Gastroesophageal sphincter (tissue), 4 donors: ENCODE data around the gene LRCOL1. TPM values are rescaled to one million over a fixed set of nuclear protein-coding genes. Genes with fewer than 3 reads are reported as not detected.

Experiments
- ATAC-seq: fragments of 150-250 bp; one replicate; pipeline ENCODE4 v1.9.1; 2016; ENCODE audit warnings: mild to moderate bottlenecking, moderate library complexity
- H3K27ac ChIP-seq, 4 donors: fragments of 200-600 bp; sonication (generic) in 3 of 4; 1 replicate in 3 of 4; 2 replicates in 1 of 4; pipeline ENCODE4 v1.5.1; 2016 to 2019
- H3K27me3 ChIP-seq: fragments of 200-600 bp; sonication (generic); one replicate; pipeline ENCODE4 v1.5.1; 2019
- H3K36me3 ChIP-seq, 2 donors: fragments of 200-600 bp; sonication (generic); one replicate each; pipeline ENCODE4 v1.5.1; 2019; ENCODE audit warnings: control low read depth in 1 of 2
- H3K4me1 ChIP-seq, 3 donors: fragments of 200-600 bp; sonication (generic); 1 replicate in 2 of 3; 2 replicates in 1 of 3; pipeline ENCODE4 v1.5.1; 2016 to 2019; ENCODE audit warnings: control low read depth in 2 of 3
- H3K4me3 ChIP-seq, 2 donors: fragments of 200-600 bp; sonication (generic); one replicate each; pipeline ENCODE4 v1.5.1; 2019; ENCODE audit warnings: mild to moderate bottlenecking in 1 of 2, moderate library complexity in 1 of 2
- H3K9me3 ChIP-seq, 3 donors: fragments of 200-600 bp; sonication (generic); one replicate each; pipeline ENCODE4 v1.5.1; 2017 to 2019; ENCODE audit warnings: control low read depth in 2 of 3
- EP300 ChIP-seq: sonication (generic); formaldehyde crosslinking; IDR thresholded peaks from one replicate; pipeline ENCODE4 v1.6.1; 2017; ENCODE audit warnings: antibody characterized with exemption, mild to moderate bottlenecking
- POLR2A ChIP-seq, 2 donors: fragments of 450-650 bp; IDR thresholded peaks; one replicate each; pipeline ENCODE4 v1.6.1; 2017; ENCODE audit warnings: antibody characterized with exemption in 2 of 2, mild to moderate bottlenecking in 2 of 2, moderate library complexity in 1 of 2
- POLR2AphosphoS5 ChIP-seq: sonication (generic); formaldehyde crosslinking; IDR thresholded peaks from one replicate; pipeline ENCODE4 v1.6.1; 2017; ENCODE audit warnings: antibody characterized with exemption
- WGBS, 2 donors: methylation state at CpG; one replicate each; pipeline ENCODE4 v1.1.5; 2018; ENCODE audit warnings: low coverage in 1 of 2; 5-methylcytosine and 5-hydroxymethylcytosine counted together
- total RNA-seq, 4 donors: library from RNA; depleted of rRNA; stranded (reverse); fragments of >200 nt; gene quantifications; one replicate each; pipeline ENCODE4 v1.1.0, GENCODE V29; 2016
- TF ChIP-seq, protein P1 (sequence below), 4 experiments: fragments of 200-600 bp in 2 of 4; fragments of 450-650 bp in 2 of 4; sonication (generic) in 1 of 4; IDR thresholded peaks; one replicate each; pipeline ENCODE4 v1.5.1; 2017 to 2019; ENCODE audit warnings: antibody characterized with exemption in 4 of 4, mild to moderate bottlenecking in 2 of 4, moderate library complexity in 2 of 4

LRCOL1 gene
- total RNA-seq, 4 donors from 2014 or later, result not detected

DNA sequence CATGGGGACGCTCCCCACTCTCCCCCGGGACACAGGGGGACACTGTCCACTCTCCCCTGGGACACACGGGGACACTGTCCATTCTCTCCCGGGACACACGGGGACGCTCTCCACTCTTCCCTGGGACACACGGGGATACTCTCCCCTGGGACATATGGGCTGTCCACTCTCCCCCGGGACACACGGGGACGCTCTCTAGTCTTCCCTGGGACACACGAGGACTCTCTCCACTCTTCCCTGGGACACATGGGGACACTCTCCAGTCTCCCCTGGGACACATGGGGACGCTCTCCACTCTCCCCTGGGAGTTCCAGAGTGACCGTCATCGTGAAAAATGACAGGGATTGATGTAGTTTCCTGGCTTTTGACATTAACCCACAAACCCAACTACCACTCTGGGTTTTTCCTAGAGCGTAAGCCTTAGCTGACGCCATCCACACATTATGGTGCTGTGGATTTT, 5.2 kb upstream of the LRCOL1 start:
- no peak for ATAC-seq
- H3K27me3 ChIP-seq, result peaks cover 71% of the 10 kb centered on the region
- peaks cover 0 to 28% (median 0%) of the 10 kb centered on the region in 3 donors for H3K9me3 ChIP-seq
- no peak overlapping the region for H3K27ac ChIP-seq
- peaks cover 0 to 32% (median 0%) of the 10 kb centered on the region in 3 donors for H3K4me1 ChIP-seq
- H3K4me3 ChIP-seq, result no peak overlapping the region
- no peaks in the 10 kb centered on the region for H3K36me3 ChIP-seq
- TF ChIP-seq EP300, result no peak
- TF ChIP-seq, protein P1, sequence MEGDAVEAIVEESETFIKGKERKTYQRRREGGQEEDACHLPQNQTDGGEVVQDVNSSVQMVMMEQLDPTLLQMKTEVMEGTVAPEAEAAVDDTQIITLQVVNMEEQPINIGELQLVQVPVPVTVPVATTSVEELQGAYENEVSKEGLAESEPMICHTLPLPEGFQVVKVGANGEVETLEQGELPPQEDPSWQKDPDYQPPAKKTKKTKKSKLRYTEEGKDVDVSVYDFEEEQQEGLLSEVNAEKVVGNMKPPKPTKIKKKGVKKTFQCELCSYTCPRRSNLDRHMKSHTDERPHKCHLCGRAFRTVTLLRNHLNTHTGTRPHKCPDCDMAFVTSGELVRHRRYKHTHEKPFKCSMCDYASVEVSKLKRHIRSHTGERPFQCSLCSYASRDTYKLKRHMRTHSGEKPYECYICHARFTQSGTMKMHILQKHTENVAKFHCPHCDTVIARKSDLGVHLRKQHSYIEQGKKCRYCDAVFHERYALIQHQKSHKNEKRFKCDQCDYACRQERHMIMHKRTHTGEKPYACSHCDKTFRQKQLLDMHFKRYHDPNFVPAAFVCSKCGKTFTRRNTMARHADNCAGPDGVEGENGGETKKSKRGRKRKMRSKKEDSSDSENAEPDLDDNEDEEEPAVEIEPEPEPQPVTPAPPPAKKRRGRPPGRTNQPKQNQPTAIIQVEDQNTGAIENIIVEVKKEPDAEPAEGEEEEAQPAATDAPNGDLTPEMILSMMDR (IDR thresholded peaks at IDR 0.05), result no peak
- TF ChIP-seq POLR2AphosphoS5, result no peak
- no peak for TF ChIP-seq POLR2A (IDR thresholded peaks at IDR 0.05)
- WGBS, 2 donors, result 80 to 89% methylated on average over 1 to 6 of the region's 16 CpGs

DNA sequence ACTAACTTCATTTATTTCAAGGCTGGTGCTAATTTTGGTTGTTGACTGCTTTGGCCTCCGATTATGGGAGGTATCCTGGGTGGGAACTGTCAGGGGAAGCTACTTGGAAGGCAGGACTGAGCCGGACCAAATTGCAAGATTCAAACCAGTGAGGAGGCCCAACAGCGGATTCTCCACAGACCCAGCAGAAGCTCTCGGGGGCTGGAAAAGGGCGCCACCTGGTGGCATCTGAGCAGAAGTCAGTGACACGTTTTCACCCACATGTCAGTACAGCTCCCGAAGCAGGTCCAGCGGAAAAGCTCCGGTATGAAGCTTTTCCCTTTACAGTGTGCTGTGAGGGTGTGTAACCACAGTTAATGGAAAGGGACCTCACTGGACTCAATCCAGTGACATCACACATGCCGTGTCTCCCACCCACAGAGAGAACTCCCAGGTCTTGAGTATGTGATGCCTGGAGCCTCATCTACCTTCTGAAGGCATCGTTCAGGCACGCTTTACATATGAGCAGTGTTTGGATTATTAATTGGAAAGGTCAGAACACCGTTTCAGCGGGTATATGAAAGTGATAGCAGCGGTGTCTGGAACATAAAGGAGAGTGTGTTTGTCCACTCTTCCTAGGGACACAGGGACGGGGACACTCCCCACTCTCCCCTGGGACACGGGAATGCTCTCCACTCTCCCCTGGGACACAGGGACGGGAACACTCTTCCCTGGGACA, 4.6 kb upstream of the LRCOL1 start:
- peak; percentile 84 for ATAC-seq
- H3K9me3 ChIP-seq, result peaks cover 0 to 28% (median 0%) of the 10 kb centered on the region in 3 donors
- no peaks in the 10 kb centered on the region for H3K36me3 ChIP-seq
- H3K4me1 ChIP-seq, result peaks cover 0 to 38% (median 0%) of the 10 kb centered on the region in 3 donors
- no peak overlapping the region for H3K4me3 ChIP-seq
- 0% methylated on average over 2 to 3 of the region's 18 CpGs for WGBS, 2 donors
- peaks cover 71% of the 10 kb centered on the region for H3K27me3 ChIP-seq
- TF ChIP-seq EP300, result no peak
- TF ChIP-seq POLR2A (IDR thresholded peaks at IDR 0.05), result no peak
- TF ChIP-seq, protein P1 (IDR thresholded peaks at IDR 0.05), result peak in 3 of 4 experiments; percentile 89 to 94 (median 92)
- TF ChIP-seq POLR2AphosphoS5, result peak; percentile 17
- H3K27ac ChIP-seq, result no peak overlapping the region

DNA sequence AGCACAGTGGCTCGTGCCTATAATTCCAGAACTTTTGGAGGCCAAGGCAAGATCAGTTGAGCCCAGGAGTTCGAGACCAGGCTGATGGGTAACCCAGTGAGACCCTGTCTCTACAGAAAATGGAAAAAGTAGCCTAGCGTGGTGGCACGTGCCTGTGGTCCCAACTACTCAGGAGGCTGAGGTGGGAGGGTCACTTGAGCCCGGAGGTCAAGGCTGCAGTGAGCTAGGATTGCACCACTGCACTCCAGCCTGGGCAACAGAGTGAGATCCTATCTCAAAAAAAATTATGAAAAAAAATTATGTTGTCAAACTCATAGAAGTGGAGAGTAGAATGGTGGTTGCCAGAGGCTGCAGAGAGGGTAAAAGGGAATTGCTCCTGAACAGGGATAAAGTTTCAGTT, 3.6 kb upstream of the LRCOL1 start:
- H3K4me3 ChIP-seq, result no peak overlapping the region
- WGBS, 2 donors, result 75 to 92% methylated on average over 2 of the region's 5 CpGs
- H3K27ac ChIP-seq, result no peak overlapping the region
- no peak for ATAC-seq
- peaks cover 0 to 28% (median 0%) of the 10 kb centered on the region in 3 donors for H3K9me3 ChIP-seq
- peaks cover 0 to 34% (median 0%) of the 10 kb centered on the region in 3 donors for H3K4me1 ChIP-seq
- TF ChIP-seq, protein P1 (IDR thresholded peaks at IDR 0.05), result no peak
- TF ChIP-seq EP300 (no peak), POLR2AphosphoS5 (no peak), POLR2A (IDR thresholded peaks at IDR 0.05) (no peak)
- no peaks in the 10 kb centered on the region for H3K36me3 ChIP-seq
- H3K27me3 ChIP-seq, result peaks cover 71% of the 10 kb centered on the region

DNA sequence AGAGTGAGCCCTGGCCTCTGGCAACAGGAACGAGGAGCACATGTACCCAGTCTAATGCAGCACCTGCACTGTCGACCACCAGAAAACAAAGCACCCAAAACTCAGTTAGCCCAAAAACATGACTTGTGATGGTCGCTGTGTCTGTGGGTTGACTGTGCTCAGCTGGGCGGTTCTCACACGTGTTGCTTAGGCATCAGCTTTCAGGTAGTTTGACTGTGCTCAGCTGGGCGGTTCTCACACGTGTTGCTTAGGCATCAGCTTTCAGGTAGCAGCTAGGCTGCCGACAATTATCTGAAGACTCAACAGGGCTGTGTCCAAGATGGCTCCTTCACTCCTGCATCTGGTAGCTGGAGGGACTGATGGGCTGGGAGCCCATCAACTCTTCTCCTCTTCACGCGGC, 1.2 kb upstream of the LRCOL1 start:
- peaks cover 0 to 19% (median 0%) of the 10 kb centered on the region in 3 donors for H3K9me3 ChIP-seq
- no peaks in the 10 kb centered on the region for H3K36me3 ChIP-seq
- WGBS, 2 donors, result 96% methylated on average over 4 of the region's 10 CpGs; no CpG with 5 or more reads in 1 of the 2 donors
- no peak overlapping the region for H3K4me3 ChIP-seq
- ATAC-seq, result no peak
- peaks cover 68% of the 10 kb centered on the region for H3K27me3 ChIP-seq
- TF ChIP-seq, protein P1 (IDR thresholded peaks at IDR 0.05), result no peak
- TF ChIP-seq POLR2A (IDR thresholded peaks at IDR 0.05) (no peak), EP300 (no peak), POLR2AphosphoS5 (no peak)
- H3K27ac ChIP-seq, result no peak overlapping the region
- H3K4me1 ChIP-seq, result peaks cover 0 to 15% (median 0%) of the 10 kb centered on the region in 3 donors
